Natural killer cell (primary cell): ENCODE measurements around the gene ADGRB2. TPM values are rescaled to one million over a fixed set of nuclear protein-coding genes. Genes with fewer than 3 reads are reported as not detected.

Source experiments
- ATAC-seq, 3 donors: fragments of 150-1000 bp in 2 of 3; fragments of 200-7000 bp in 1 of 3; cut with Tn5 transposase; 1 replicate in 1 of 3; 2 replicates in 2 of 3; pipeline ENCODE4 v1.10.0; 2021; ENCODE audit warnings: mild to moderate bottlenecking in 2 of 3, moderate library complexity in 2 of 3
- DNase-seq, 2 donors: peaks; one replicate each; pipeline versions ENCODE4 v3.0.0 to v3.0.0-alpha.2; 2013 to 2021; ENCODE audit warnings: mixed read lengths in 1 of 2
- H3K27ac ChIP-seq: one replicate; pipeline ENCODE4 v1.5.1; 2013; ENCODE audit warnings: mild to moderate bottlenecking, low read length
- H3K27me3 ChIP-seq: one replicate; pipeline ENCODE4 v1.6.1; 2013; ENCODE audit warnings: low read length; ENCODE audit not compliant: control insufficient read depth, insufficient read depth
- H3K36me3 ChIP-seq: one replicate; pipeline ENCODE4 v1.6.1; 2013; ENCODE audit warnings: low read length; ENCODE audit not compliant: control insufficient read depth, insufficient read depth
- H3K4me1 ChIP-seq: one replicate; pipeline ENCODE4 v1.6.1; 2013; ENCODE audit warnings: low read length; ENCODE audit not compliant: control insufficient read depth, insufficient read depth
- H3K4me3 ChIP-seq: one replicate; pipeline ENCODE4 v1.5.1; 2013; ENCODE audit warnings: low read length
- H3K9me3 ChIP-seq: one replicate; pipeline ENCODE4 v1.6.1; 2013; ENCODE audit warnings: low read length; ENCODE audit not compliant: control insufficient read depth, insufficient read depth
- H3K27ac Mint-ChIP-seq, 2 donors: one replicate each; pipeline ENCODE4 v1.8.0; 2022; ENCODE audit warnings: mild to moderate bottlenecking in 2 of 2, mixed read lengths in 2 of 2, moderate library complexity in 1 of 2
- H3K27me3 Mint-ChIP-seq, 2 donors: one replicate each; pipeline ENCODE4 v1.8.0; 2022; ENCODE audit warnings: low read depth in 2 of 2, mixed read lengths in 2 of 2
- H3K36me3 Mint-ChIP-seq: one replicate; pipeline ENCODE4 v1.8.0; 2022; ENCODE audit warnings: mixed read lengths
- H3K4me1 Mint-ChIP-seq, 2 donors: one replicate each; pipeline ENCODE4 v1.8.0; 2022; ENCODE audit warnings: mixed read lengths in 2 of 2
- H3K4me3 Mint-ChIP-seq: one replicate; pipeline ENCODE4 v1.8.0; 2022; ENCODE audit warnings: mild to moderate bottlenecking, moderate library complexity, mixed read lengths
- H3K9me3 Mint-ChIP-seq, 2 donors: one replicate each; pipeline ENCODE4 v1.8.0; 2022; ENCODE audit warnings: mixed read lengths in 2 of 2
- CTCF ChIP-seq: fragments of 200-600 bp; IDR thresholded peaks from one replicate; pipeline ENCODE4 v1.8.0; 2022; ENCODE audit warnings: antibody characterized with exemption
- WGBS: methylation state at CpG from one replicate; pipeline ENCODE4 v1.1.7; 2013; ENCODE audit warnings: missing lambda C conversion rate; ENCODE audit not compliant: insufficient coverage; 5-methylcytosine and 5-hydroxymethylcytosine counted together
- intact Hi-C: fragments of 100-400 bp; cut with micrococcal nuclease; formaldehyde crosslinking; loops from one replicate; pipeline ENCODE4 v1.14.2; 2022
- total RNA-seq, 4 donors: library from RNA; stranded (reverse); fragments of 120-200 nt in 1 of 4; gene quantifications; one replicate each; pipeline versions ENCODE4 v1.2.3 to v1.2.4, GENCODE V29; 2013 to 2022

Gene ADGRB2
- total RNA-seq, 3 donors from 2014 or later (not counting 1 experiment from before 2014, with no cell fraction given): 7.6 to 19.9 (median 12.8) TPM

- Mint-ChIP-seq H3K4me1 (peaks cover 17 to 55% of the 10 kb centered on the region in 2 donors), H3K9me3 (no peaks in the 10 kb centered on the region), H3K4me3 (no peak overlapping the region), H3K36me3 (no peaks in the 10 kb centered on the region), H3K27me3 (peaks cover 0 to 3% of the 10 kb centered on the region in 2 donors), H3K27ac (no peak overlapping the region)
- Histone ChIP-seq H3K4me1 (peaks cover 34% of the 10 kb centered on the region), H3K36me3 (no peaks in the 10 kb centered on the region), H3K27ac (no peak overlapping the region), H3K27me3 (peaks cover 7% of the 10 kb centered on the region), H3K4me3 (no peak overlapping the region), H3K9me3 (no peaks in the 10 kb centered on the region)
- ATAC-seq: no peak
- no peak for TF ChIP-seq CTCF
- no peak for DNase-seq
- 99% methylated on average over 6 of the region's 6 CpGs for WGBS
- intact Hi-C loops: no loop called here
Measured at GRCh38 chr1:31757989-31758388, 6.2 kb downstream of the ADGRB2 start.

GRCh38 chr1:31757204-31757679 lies 6.9 kb downstream of the ADGRB2 start:
- no peak for ATAC-seq
- peaks cover 0 to 3% of the 10 kb centered on the region in 2 donors for H3K27me3 Mint-ChIP-seq
- TF ChIP-seq CTCF: no peak
- H3K27me3 ChIP-seq: peaks cover 3% of the 10 kb centered on the region
- no peaks in the 10 kb centered on the region for H3K36me3 ChIP-seq
- no peaks in the 10 kb centered on the region for H3K9me3 Mint-ChIP-seq
- no peak overlapping the region for H3K4me3 Mint-ChIP-seq
- intact Hi-C loops: no loop called here
- H3K9me3 ChIP-seq: no peaks in the 10 kb centered on the region
- H3K4me1 Mint-ChIP-seq: peaks cover 24 to 57% of the 10 kb centered on the region in 2 donors
- DNase-seq: no peak
- peaks cover 34% of the 10 kb centered on the region for H3K4me1 ChIP-seq
- no peak overlapping the region for H3K27ac ChIP-seq
- no peaks in the 10 kb centered on the region for H3K36me3 Mint-ChIP-seq
- WGBS: 87% methylated on average over 5 of the region's 8 CpGs
- H3K4me3 ChIP-seq: no peak overlapping the region
- no peak overlapping the region for H3K27ac Mint-ChIP-seq

GRCh38 chr1:31756578-31756977 lies 7.6 kb downstream of the ADGRB2 start:
- Histone ChIP-seq H3K27me3 (no peaks in the 10 kb centered on the region), H3K36me3 (no peaks in the 10 kb centered on the region), H3K4me3 (no peak overlapping the region), H3K4me1 (peaks cover 34% of the 10 kb centered on the region), H3K9me3 (no peaks in the 10 kb centered on the region), H3K27ac (no peak overlapping the region)
- no peak for ATAC-seq
- no peak for DNase-seq
- Mint-ChIP-seq H3K36me3 (no peaks in the 10 kb centered on the region), H3K9me3 (no peaks in the 10 kb centered on the region), H3K4me1 (peaks cover 27 to 58% of the 10 kb centered on the region in 2 donors), H3K27me3 (no peaks in the 10 kb centered on the region), H3K4me3 (no peak overlapping the region), H3K27ac (peak overlapping the region in 1 of 2 donors; percentile 27)
- intact Hi-C loops: no loop called here
- TF ChIP-seq CTCF: no peak
- 92% methylated on average over 13 of the region's 13 CpGs for WGBS

GRCh38 chr1:31755850-31756492 lies 8.2 kb downstream of the ADGRB2 start:
- Mint-ChIP-seq H3K36me3 (no peaks in the 10 kb centered on the region), H3K27ac (peak overlapping the region in 1 of 2 donors; percentile 27), H3K27me3 (no peaks in the 10 kb centered on the region), H3K4me3 (no peak overlapping the region), H3K9me3 (no peaks in the 10 kb centered on the region), H3K4me1 (peaks cover 27 to 58% of the 10 kb centered on the region in 2 donors)
- WGBS: 92% methylated on average over 30 of the region's 30 CpGs
- Histone ChIP-seq H3K9me3 (no peaks in the 10 kb centered on the region), H3K4me3 (no peak overlapping the region), H3K36me3 (no peaks in the 10 kb centered on the region), H3K27ac (no peak overlapping the region), H3K27me3 (no peaks in the 10 kb centered on the region), H3K4me1 (peaks cover 33% of the 10 kb centered on the region)
- intact Hi-C loops: no loop called here
- no peak for TF ChIP-seq CTCF
- ATAC-seq (no peak), DNase-seq (no peak)
